K562 (cell line): ENCODE measurements around the gene PLXNA2. TPM values are rescaled to one million over a fixed set of nuclear protein-coding genes. Genes with fewer than 3 reads are reported as not detected.

Source experiments
- ATAC-seq: fragments of 200-7000 bp; cut with Tn5 transposase; 3 replicates; pipeline ENCODE4 v1.9.1; 2020; ENCODE audit warnings: moderate library complexity
- BruUV-seq: library from RNA; stranded (reverse); fragments of 400-500 nt; replicated peaks from 2 replicates; lab custom pipeline; 2021; lab: Mats Ljungman, UMichigan
- CTCF ChIA-PET: fragments of 300-600 bp; formaldehyde crosslinking; extraction: SDS; loops from one replicate; lab custom pipeline; 2021; ENCODE audit warnings: low intra/inter-chr PET ratio; lab: Yijun Ruan, JAX
- POLR2A ChIA-PET: fragments of 300-600, 350-650 bp; sonication (Branson Sonifier 250); formaldehyde crosslinking; extraction: SDS; loops from one replicate; lab custom pipeline; 2021; ENCODE audit warnings: antibody characterized with exemption, inconsistent platforms; lab: Yijun Ruan, JAX
- DNase-seq, 4 experiments: peaks; one replicate each; pipeline versions ENCODE4 v3.0.0 to v3.0.0-alpha.2; 2011 to 2018; ENCODE audit warnings: low spot score in 3 of 4, mixed read lengths in 3 of 4; ENCODE audit errors: extremely low read depth in 1 of 4
- FAIRE-seq: peaks from 2 replicates; lab custom pipeline; 2011; peaks lifted over from hg19 to GRCh38; lab: Jason Lieb, UNC
- H2AFZ ChIP-seq: 2 replicates; pipeline ENCODE4 v1.6.0; 2011; ENCODE audit warnings: low read depth, low read length, control low read depth, inconsistent platforms
- H3K27ac ChIP-seq: fragments of 200-600 bp; 3 replicates; pipeline ENCODE4 v1.8.0; 2011; ENCODE audit warnings: low read depth, mild to moderate bottlenecking, control low read depth, inconsistent platforms, low read length, moderate library complexity, mixed read lengths; ENCODE audit errors: extremely low read depth
- H3K27me3 ChIP-seq, 2 experiments: fragments of 300-600 bp in 1 of 2; 2 replicates in 1 of 2; 3 replicates in 1 of 2; pipeline versions ENCODE4 v1.6.0 to v1.8.0; 2011; ENCODE audit warnings: inconsistent platforms in 2 of 2, low read length in 2 of 2, mild to moderate bottlenecking in 1 of 2, mixed read lengths in 1 of 2, moderate library complexity in 1 of 2; ENCODE audit not compliant: control insufficient read depth in 2 of 2, insufficient read depth in 2 of 2
- H3K36me3 ChIP-seq: fragments of 300-600 bp; 3 replicates; pipeline ENCODE4 v1.8.0; 2011; ENCODE audit warnings: mild to moderate bottlenecking, low read length, inconsistent platforms; ENCODE audit not compliant: control insufficient read depth, insufficient read depth
- H3K4me1 ChIP-seq, 2 experiments: fragments of 200-600 bp in 1 of 2; replicated peaks in 1 of 2; 2 replicates in 1 of 2; 3 replicates in 1 of 2; pipeline versions ENCODE4 v1.5.1 to v1.8.0; 2011; ENCODE audit warnings: inconsistent platforms in 2 of 2, low read length in 2 of 2, mild to moderate bottlenecking in 1 of 2, mixed read lengths in 1 of 2, moderate library complexity in 1 of 2; ENCODE audit not compliant: control insufficient read depth in 2 of 2, insufficient read depth in 2 of 2
- H3K4me2 ChIP-seq: 2 replicates; pipeline ENCODE4 v1.6.1; 2011; ENCODE audit warnings: low read length, control low read depth, inconsistent platforms, mixed read lengths; ENCODE audit not compliant: insufficient read depth
- H3K4me3 ChIP-seq: fragments of 200-600 bp; sonication (generic), shearing (Covaris generic); 2 replicates; pipeline ENCODE4 v1.5.1; 2016; ENCODE audit warnings: control low read depth, inconsistent platforms
- H3K79me2 ChIP-seq: fragments of 200-600 bp; 3 replicates; pipeline ENCODE4 v1.8.0; 2011; ENCODE audit warnings: low read length, inconsistent platforms; ENCODE audit not compliant: control insufficient read depth, insufficient read depth
- H3K9ac ChIP-seq, 2 experiments: 2 replicates each; pipeline versions ENCODE4 v1.6.0 to v1.6.1; 2011; ENCODE audit warnings: low read depth in 2 of 2, low read length in 2 of 2, control low read depth in 1 of 2, inconsistent platforms in 1 of 2, mild to moderate bottlenecking in 1 of 2, mixed read lengths in 1 of 2; ENCODE audit not compliant: insufficient read depth in 1 of 2
- H3K9me1 ChIP-seq: one replicate; pipeline ENCODE4 v1.6.0; 2011; ENCODE audit warnings: inconsistent platforms, mild to moderate bottlenecking, low read length, moderate library complexity; ENCODE audit not compliant: control insufficient read depth, insufficient read depth
- H3K9me3 ChIP-seq: replicated peaks from 2 replicates; pipeline ENCODE4 v1.5.1; 2011; ENCODE audit warnings: low read depth, low read length, inconsistent platforms; ENCODE audit not compliant: control insufficient read depth, insufficient read depth
- H4K20me1 ChIP-seq: replicated peaks from 2 replicates; pipeline ENCODE4 v1.6.1; 2011; ENCODE audit warnings: low read length, inconsistent platforms, mixed read lengths; ENCODE audit not compliant: control insufficient read depth, insufficient read depth
- CREB5 ChIP-seq: fragments of 250-450 bp; sonication (Bioruptor Pico); IDR thresholded peaks from 2 replicates; pipeline ENCODE4 v1.5.0; 2020; ENCODE audit warnings: mild to moderate bottlenecking
- ELK1 ChIP-seq: sonication (generic); formaldehyde crosslinking; IDR thresholded peaks from 2 replicates; pipeline ENCODE4 v1.8.1; 2022; ENCODE audit warnings: missing genetic modification reagents
- EZH2 ChIP-seq: IDR thresholded peaks from 2 replicates; pipeline ENCODE4 v1.6.1; 2012; ENCODE audit warnings: low read depth, mild to moderate bottlenecking, inconsistent platforms, low read length, borderline replicate concordance
- IRF9 ChIP-seq: fragments of 450-650 bp; IDR thresholded peaks from 2 replicates; pipeline ENCODE4 v1.6.1; 2016; ENCODE audit warnings: missing biosample characterization, missing genetic modification characterization
- MAFF ChIP-seq: IDR thresholded peaks from 2 replicates; pipeline ENCODE4 v1.6.1; 2012; ENCODE audit warnings: low read length, improper control_type of control experiment
- MIER1 ChIP-seq: fragments of 450-650 bp; IDR thresholded peaks from 2 replicates; pipeline ENCODE4 v1.6.1; 2016; ENCODE audit warnings: antibody characterized with exemption, mild to moderate bottlenecking, low read depth
- RBM14 ChIP-seq: fragments of 200-400 bp; formaldehyde crosslinking; IDR thresholded peaks from 2 replicates; pipeline ENCODE4 v1.6.1; 2018; ENCODE audit warnings: low read depth, mild to moderate bottlenecking, low read length, moderate library complexity, borderline replicate concordance; ENCODE audit not compliant: insufficient read depth
- THRAP3 ChIP-seq: fragments of 450-650 bp; IDR thresholded peaks from 2 replicates; pipeline ENCODE4 v1.6.1; 2016; ENCODE audit warnings: mild to moderate bottlenecking, inconsistent platforms, borderline replicate concordance
- TSC22D4 ChIP-seq: fragments of 450-650 bp; IDR thresholded peaks from 2 replicates; pipeline ENCODE4 v1.6.1; 2016; ENCODE audit warnings: missing genetic modification characterization, missing biosample characterization, control low read depth
- ZBTB49 ChIP-seq: sonication (generic); formaldehyde crosslinking; IDR thresholded peaks from 2 replicates; pipeline ENCODE4 v1.8.0; 2022; ENCODE audit warnings: missing genetic modification reagents, mild to moderate bottlenecking, borderline replicate concordance
- ZNF655 ChIP-seq: fragments of 250-450 bp; sonication (Bioruptor Pico); IDR thresholded peaks from 2 replicates; pipeline ENCODE4 v1.5.0; 2021
- WGBS: fragments of 100-300 bp; shearing (Covaris generic); methylation state at CpG from one replicate; pipeline ENCODE4 v1.1.6; 2016; ENCODE audit warnings: low coverage, mixed read lengths; ENCODE audit not compliant: insufficient coverage; ENCODE audit errors: missing lambda C conversion rate; 5-methylcytosine and 5-hydroxymethylcytosine counted together
- in situ Hi-C: fragments of 300-500 bp; cut with MboI; formaldehyde crosslinking; loops from 4 replicates; pipeline ENCODE4 v1.15.0; 2018; ENCODE audit warnings: inconsistent platforms, mixed read lengths
- intact Hi-C: fragments of 100-400 bp; cut with micrococcal nuclease; formaldehyde crosslinking; loops from 2 replicates; pipeline ENCODE4 v1.14.2; 2022
- polyA plus RNA-seq, 8 experiments: library from polyadenylated mRNA; depleted of rRNA in 4 of 8; stranded (reverse) in 5 of 8; unstranded in 3 of 8; fragments of >200 nt; fragmentation: Nextera tagmentation in 2 of 8; fragmentation: Illumina TruSeq in 1 of 8; extraction: Ambion mirVana in 2 of 8; extraction: Trizol in 1 of 8; gene quantifications; 2 replicates each; pipeline versions ENCODE4 v1.2.1 to v1.2.3, GENCODE V29; 2011 to 2014; ENCODE audit warnings: inconsistent platforms in 1 of 8, missing spikeins in 1 of 8
- total RNA-seq, 7 experiments: library from RNA; depleted of rRNA in 6 of 7; stranded (reverse); fragments of >200 nt in 6 of 7; fragmentation: Illumina TruSeq in 2 of 7; extraction: Trizol in 2 of 7; gene quantifications; 2 replicates each; pipeline versions ENCODE4 v1.2.1 to v1.2.3, GENCODE V29; 2011 to 2021; ENCODE audit warnings: low replicate concordance in 1 of 7

The PLXNA2 gene
- total and polyA plus RNA-seq, 9 of the 15 experiments (the other 6 are each of a cell fraction or from before 2014, with no cell fraction given) = 0.01 to 1.3 (median 0.32) TPM

- Histone ChIP-seq H3K36me3 (no peaks in the 10 kb centered on the region), H3K27ac (no peak overlapping the region), H3K4me1 (peaks cover 0 to 14% of the 10 kb centered on the region in 2 experiments; a peak in 3 of 5 replicates), H4K20me1 (no peaks in the 10 kb centered on the region; the same call in 1 of the 2 replicates)
- FAIRE-seq (no peak), DNase-seq (no peak)
- in situ Hi-C loops = loop anchor here (5.0 kb wide), 2 partner anchors 126 to 226 kb away; no protein-coding TSS in a partner anchor
- CTCF ChIA-PET = interaction anchor here (0.7 kb wide), 1 partner anchor 10 kb away, joined by 3 read pairs; no protein-coding TSS in a partner anchor
- 0% methylated on average over 5 of the region's 7 CpGs for WGBS
- no peak for TF ChIP-seq THRAP3
- TF ChIP-seq CREB5 = no peak
- TF ChIP-seq ELK1 (CRISPR knock-in tag) = no peak
- TF ChIP-seq EZH2 = no peak
- TF ChIP-seq ZBTB49 (CRISPR knock-in tag) = no peak
- no peak for TF ChIP-seq ZNF655 (CRISPR knock-in tag)
- TF ChIP-seq TSC22D4 (tag) = no peak
- TF ChIP-seq RBM14 = no peak
- TF ChIP-seq IRF9 (tag) = no peak
- no peak for TF ChIP-seq MIER1
- TF ChIP-seq MAFF = no peak
- TF ChIP-seq, all 486 proteins: peak for 0
- Histone ChIP-seq H2AFZ (no peak overlapping the region), H3K79me2 (no peaks in the 10 kb centered on the region), H3K4me2 (no peak overlapping the region), H3K9ac (no peak overlapping the region), H3K9me1 (no peaks in the 10 kb centered on the region), H3K9me3 (no peaks in the 10 kb centered on the region), H3K4me3 (no peak overlapping the region), H3K27me3 (peaks cover 38 to 59% of the 10 kb centered on the region in 2 experiments)
- intact Hi-C loops = loop anchor here (5.0 kb wide), 1 partner anchor 131 kb away; no protein-coding TSS in a partner anchor
- BruUV-seq = no TSS peak
- ATAC-seq = no peak
- POLR2A ChIA-PET = no interaction called here
Observed at GRCh38 chr1:208248307-208248801, 4.2 kb upstream of the PLXNA2 start.
